Smooth muscle cell (in vitro differentiated cells): ENCODE results near the gene FA2H. TPM values are rescaled to one million over a fixed set of nuclear protein-coding genes. Genes with fewer than 3 reads are reported as not detected.

Experiments used
- DNase-seq: peaks from one replicate; lab custom pipeline; 2025; ENCODE audit not compliant: unreplicated experiment; lab: John Stamatoyannopoulos, UW
- H2AFZ ChIP-seq: fragments of 200-600 bp; sonication (generic); 2 replicates; pipeline ENCODE4 v1.6.0; 2016; ENCODE audit warnings: antibody characterized with exemption, low read depth, mild to moderate bottlenecking
- H3F3A ChIP-seq: fragments of 200-600 bp; sonication (generic); 2 replicates; pipeline ENCODE4 v1.6.0; 2017; ENCODE audit warnings: antibody characterized with exemption, low read depth
- H3K27ac ChIP-seq: fragments of 200-600 bp; sonication (generic); 2 replicates; pipeline ENCODE4 v1.5.1; 2016; ENCODE audit warnings: low read depth, mild to moderate bottlenecking
- H3K27me3 ChIP-seq: fragments of 200-600 bp; sonication (generic); 2 replicates; pipeline ENCODE4 v1.6.1; 2016; ENCODE audit warnings: low read depth, mild to moderate bottlenecking
- H3K36me3 ChIP-seq: fragments of 200-600 bp; sonication (generic); 2 replicates; pipeline ENCODE4 v1.5.1; 2016; ENCODE audit warnings: low read depth
- H3K4me1 ChIP-seq: fragments of 200-600 bp; sonication (generic); 2 replicates; pipeline ENCODE4 v1.5.1; 2016; ENCODE audit warnings: low read depth
- H3K4me2 ChIP-seq: fragments of 200-600 bp; sonication (generic); 2 replicates; pipeline ENCODE4 v1.6.0; 2016; ENCODE audit warnings: mild to moderate bottlenecking
- H3K4me3 ChIP-seq: fragments of 200-600 bp; sonication (generic); 2 replicates; pipeline ENCODE4 v1.5.1; 2016; ENCODE audit warnings: mild to moderate bottlenecking
- H3K79me2 ChIP-seq: fragments of 200-600 bp; sonication (generic); 2 replicates; pipeline ENCODE4 v1.6.0; 2016; ENCODE audit warnings: low read depth, mild to moderate bottlenecking
- H3K9ac ChIP-seq: fragments of 200-600 bp; sonication (generic); 2 replicates; pipeline ENCODE4 v1.6.0; 2016; ENCODE audit warnings: low read depth
- H3K9me3 ChIP-seq: fragments of 200-600 bp; sonication (generic); replicated peaks from 2 replicates; pipeline ENCODE4 v1.5.1; 2016; ENCODE audit warnings: low read depth
- H4K20me1 ChIP-seq: fragments of 200-600 bp; sonication (generic); 2 replicates; pipeline ENCODE4 v1.6.0; 2016; ENCODE audit warnings: low read depth
- WGBS: methylation state at CpG from one replicate; pipeline ENCODE4 v1.1.7; 2016; ENCODE audit warnings: low lambda C conversion rate; 5-methylcytosine and 5-hydroxymethylcytosine counted together
- polyA plus RNA-seq: library from polyadenylated mRNA; unstranded; fragments of >200 nt; fragmentation: Nextera tagmentation; extraction: Ambion mirVana; gene quantifications from 2 replicates; pipeline ENCODE4 v1.2.1, GENCODE V29; 2016
- total RNA-seq: library from RNA; depleted of rRNA; stranded (reverse); fragments of >200 nt; gene quantifications from 2 replicates; pipeline ENCODE4 v1.2.3, GENCODE V29; 2014
- TF ChIP-seq, protein P1 (sequence below): fragments of 200-600 bp; sonication (generic); IDR thresholded peaks from 2 replicates; pipeline ENCODE4 v1.5.1; 2017; ENCODE audit warnings: borderline replicate concordance, mild to moderate bottlenecking, antibody characterized with exemption; ENCODE audit not compliant: insufficient read depth, poor library complexity, severe bottlenecking

FA2H gene
- total and polyA plus RNA-seq, 2 experiments from 2014 or later: not detected

GRCh38 chr16:74698222-74698621 lies 76.4 kb downstream of the FA2H start:
- Histone ChIP-seq H3K27me3 (no peaks in the 10 kb centered on the region), H3K27ac (no peak overlapping the region), H3K9me3 (no peaks in the 10 kb centered on the region), H3K4me2 (no peak overlapping the region), H3K4me1 (peaks cover 8% of the 10 kb centered on the region), H3K79me2 (no peaks in the 10 kb centered on the region), H3K4me3 (no peak overlapping the region), H3F3A (no peaks in the 10 kb centered on the region), H3K9ac (no peak overlapping the region), H3K36me3 (no peaks in the 10 kb centered on the region), H2AFZ (no peak overlapping the region), H4K20me1 (no peaks in the 10 kb centered on the region)
- DNase-seq: no peak
- TF ChIP-seq, protein P1, sequence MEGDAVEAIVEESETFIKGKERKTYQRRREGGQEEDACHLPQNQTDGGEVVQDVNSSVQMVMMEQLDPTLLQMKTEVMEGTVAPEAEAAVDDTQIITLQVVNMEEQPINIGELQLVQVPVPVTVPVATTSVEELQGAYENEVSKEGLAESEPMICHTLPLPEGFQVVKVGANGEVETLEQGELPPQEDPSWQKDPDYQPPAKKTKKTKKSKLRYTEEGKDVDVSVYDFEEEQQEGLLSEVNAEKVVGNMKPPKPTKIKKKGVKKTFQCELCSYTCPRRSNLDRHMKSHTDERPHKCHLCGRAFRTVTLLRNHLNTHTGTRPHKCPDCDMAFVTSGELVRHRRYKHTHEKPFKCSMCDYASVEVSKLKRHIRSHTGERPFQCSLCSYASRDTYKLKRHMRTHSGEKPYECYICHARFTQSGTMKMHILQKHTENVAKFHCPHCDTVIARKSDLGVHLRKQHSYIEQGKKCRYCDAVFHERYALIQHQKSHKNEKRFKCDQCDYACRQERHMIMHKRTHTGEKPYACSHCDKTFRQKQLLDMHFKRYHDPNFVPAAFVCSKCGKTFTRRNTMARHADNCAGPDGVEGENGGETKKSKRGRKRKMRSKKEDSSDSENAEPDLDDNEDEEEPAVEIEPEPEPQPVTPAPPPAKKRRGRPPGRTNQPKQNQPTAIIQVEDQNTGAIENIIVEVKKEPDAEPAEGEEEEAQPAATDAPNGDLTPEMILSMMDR: no peak
- WGBS: 83% methylated on average over 4 of the region's 4 CpGs

DNA sequence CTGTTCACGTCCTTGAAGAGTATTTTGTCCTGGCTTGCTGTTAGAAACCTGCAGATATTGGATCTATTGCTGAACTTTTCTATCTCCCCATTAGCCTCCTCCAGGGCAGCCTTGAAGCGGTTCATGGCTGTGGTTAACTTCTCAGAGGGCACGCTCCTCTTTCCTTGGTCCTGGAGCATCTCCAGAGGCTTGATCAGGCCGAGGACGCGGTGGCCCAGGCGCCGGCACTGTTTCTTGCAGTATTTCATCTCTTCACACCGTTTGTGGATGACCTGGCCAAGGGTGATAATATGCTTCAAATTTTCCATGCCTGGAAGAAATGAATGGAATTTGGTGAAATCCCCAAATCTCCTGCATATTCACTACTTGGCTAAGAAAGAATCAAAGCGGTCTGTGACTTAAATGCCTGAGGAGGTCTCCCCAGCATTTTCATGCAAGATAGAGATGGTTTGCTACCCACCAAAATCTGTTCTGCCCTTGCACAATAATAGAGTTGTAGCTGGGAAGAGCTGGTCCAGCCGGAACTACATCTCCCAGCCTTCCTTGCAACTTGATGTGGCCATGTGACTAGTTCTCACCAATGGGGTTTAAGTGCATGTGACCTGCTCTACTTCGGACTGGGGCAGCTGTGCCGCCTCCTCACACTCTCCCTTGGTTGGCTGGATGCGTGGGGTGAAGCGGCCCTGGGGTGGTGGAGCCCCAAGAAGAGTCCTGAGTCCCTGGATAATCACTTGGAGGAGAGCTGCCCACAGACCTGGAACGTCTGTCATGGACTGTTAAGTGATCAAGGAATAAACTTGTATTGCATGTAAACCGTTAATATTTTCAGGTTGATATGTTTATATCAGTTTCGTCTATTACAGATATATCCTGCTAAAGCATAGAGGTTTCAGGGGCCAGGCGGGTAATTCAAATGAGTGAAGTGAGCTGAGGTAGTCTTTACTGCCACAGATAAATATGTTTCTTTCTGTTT lies 78.9 kb downstream of the FA2H start:
- Histone ChIP-seq H3K79me2 (no peaks in the 10 kb centered on the region), H3K4me3 (peak overlapping the region; percentile 59), H3F3A (no peaks in the 10 kb centered on the region), H3K27me3 (no peaks in the 10 kb centered on the region), H3K9ac (no peak overlapping the region), H4K20me1 (no peaks in the 10 kb centered on the region), H3K36me3 (no peaks in the 10 kb centered on the region), H2AFZ (peak overlapping the region; percentile 91), H3K4me2 (peak overlapping the region; percentile 90), H3K27ac (no peak overlapping the region), H3K4me1 (peaks cover 8% of the 10 kb centered on the region), H3K9me3 (no peaks in the 10 kb centered on the region)
- DNase-seq: peak; percentile 9
- 59% methylated on average over 19 of the region's 19 CpGs for WGBS
- TF ChIP-seq, protein P1: no peak

DNA sequence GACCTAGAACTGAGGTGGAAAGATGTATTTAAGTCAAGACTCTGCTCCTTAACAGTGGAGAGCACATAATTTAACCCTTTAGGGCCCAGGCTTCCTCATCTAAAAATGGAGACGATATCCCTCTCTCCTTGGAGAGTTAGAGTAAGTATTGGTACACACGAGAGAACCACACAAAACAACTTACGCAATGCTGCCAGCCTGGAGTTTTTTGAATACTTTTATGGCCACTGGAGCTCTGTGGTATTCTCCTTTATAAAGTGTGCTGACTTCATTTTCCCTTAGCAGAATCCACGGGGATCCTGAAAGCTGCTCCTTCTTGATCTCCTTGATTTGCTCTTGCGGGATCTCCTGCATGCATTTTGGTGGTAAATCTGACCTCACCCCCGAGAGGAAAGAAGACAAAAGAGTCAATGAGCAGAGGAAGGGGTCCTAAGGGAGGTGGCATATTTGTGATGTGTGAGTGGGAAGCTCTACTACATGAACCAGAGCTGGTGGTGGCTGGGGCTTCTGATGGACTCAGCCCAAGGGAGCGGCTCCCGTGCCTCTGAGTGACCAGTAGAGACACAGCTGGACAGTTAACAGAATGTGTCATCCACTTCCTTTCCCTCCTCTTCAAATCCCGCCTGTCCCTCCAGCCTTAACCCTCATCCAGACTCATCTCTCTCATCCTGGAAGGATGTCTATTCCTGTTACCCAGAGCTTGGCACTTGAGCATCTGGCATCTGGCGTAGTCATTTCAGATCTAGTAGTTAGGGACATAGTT lies 83.3 kb downstream of the FA2H start:
- H3K9ac ChIP-seq: no peak overlapping the region
- H3K4me3 ChIP-seq: no peak overlapping the region
- H3F3A ChIP-seq: no peaks in the 10 kb centered on the region
- H3K4me2 ChIP-seq: no peak overlapping the region
- no peaks in the 10 kb centered on the region for H4K20me1 ChIP-seq
- H3K36me3 ChIP-seq: no peaks in the 10 kb centered on the region
- TF ChIP-seq, protein P1: no peak
- no peak overlapping the region for H3K27ac ChIP-seq
- no peak overlapping the region for H2AFZ ChIP-seq
- no peaks in the 10 kb centered on the region for H3K79me2 ChIP-seq
- no peaks in the 10 kb centered on the region for H3K9me3 ChIP-seq
- H3K27me3 ChIP-seq: no peaks in the 10 kb centered on the region
- WGBS: 84% methylated on average over 10 of the region's 10 CpGs
- DNase-seq: no peak
- peaks cover 3% of the 10 kb centered on the region for H3K4me1 ChIP-seq
